SK-N-SH (cell line): ENCODE data around the gene PIF1. TPM values are rescaled to one million over a fixed set of nuclear protein-coding genes. Genes with fewer than 3 reads are reported as not detected.

ENCODE experiments used
- CTCF ChIA-PET: fragments of 300-600, 350-600 bp; formaldehyde crosslinking; extraction: SDS; loops from one replicate; lab custom pipeline; 2021; lab: Yijun Ruan, JAX
- POLR2A ChIA-PET: fragments of 350-600 bp; sonication (Branson Sonifier 250); formaldehyde crosslinking; extraction: SDS; loops from one replicate; lab custom pipeline; 2020; ENCODE audit warnings: antibody characterized with exemption, inconsistent platforms; lab: Yijun Ruan, JAX
- DNase-seq: peaks from one replicate; pipeline ENCODE4 v3.0.0; 2012
- H2AFZ ChIP-seq: fragments of 200-600 bp; sonication (generic); 2 replicates; pipeline ENCODE4 v1.8.1; 2016; ENCODE audit warnings: antibody characterized with exemption, mild to moderate bottlenecking, low read depth
- H3F3A ChIP-seq: fragments of 200-600 bp; sonication (generic); replicated peaks from 2 replicates; pipeline ENCODE3; 2016; ENCODE audit warnings: antibody characterized with exemption, mild to moderate bottlenecking; ENCODE audit not compliant: insufficient read depth
- H3K27ac ChIP-seq, 2 experiments: fragments of 200-500 bp in 1 of 2; fragments of 200-600 bp in 1 of 2; sonication (Bioruptor generic) in 1 of 2; sonication (generic), shearing (Covaris generic) in 1 of 2; 2 replicates each; pipeline versions ENCODE4 v1.5.1 to v1.6.1; 2014 to 2016; ENCODE audit warnings: low read depth in 2 of 2, inconsistent platforms in 1 of 2, low read length in 1 of 2, mild to moderate bottlenecking in 1 of 2, mixed read lengths in 1 of 2
- H3K27me3 ChIP-seq: fragments of 200-600 bp; sonication (generic), shearing (Covaris generic); 2 replicates; pipeline ENCODE4 v1.6.1; 2016; ENCODE audit warnings: mixed run types; ENCODE audit not compliant: insufficient read depth
- H3K36me3 ChIP-seq, 2 experiments: fragments of 200-500 bp in 1 of 2; fragments of 200-600 bp in 1 of 2; sonication (Bioruptor generic) in 1 of 2; sonication (generic) in 1 of 2; replicated peaks in 1 of 2; 2 replicates each; pipeline versions ENCODE3 to v1.5.1; 2014 to 2016; ENCODE audit warnings: low read length in 1 of 2, mild to moderate bottlenecking in 1 of 2; ENCODE audit not compliant: insufficient read depth in 2 of 2, control insufficient read depth in 1 of 2
- H3K4me1 ChIP-seq, 2 experiments: fragments of 200-500 bp in 1 of 2; fragments of 200-600 bp in 1 of 2; sonication (Bioruptor generic) in 1 of 2; sonication (generic), shearing (Covaris generic) in 1 of 2; 2 replicates each; pipeline versions ENCODE4 v1.5.1 to v1.6.1; 2014 to 2016; ENCODE audit warnings: low read depth in 1 of 2, low read length in 1 of 2, mixed run types in 1 of 2; ENCODE audit not compliant: insufficient read depth in 2 of 2, control insufficient read depth in 1 of 2
- H3K4me2 ChIP-seq: fragments of 200-600 bp; sonication (generic), shearing (Covaris generic); 2 replicates; pipeline ENCODE4 v1.6.1; 2017; ENCODE audit warnings: mixed run types
- H3K4me3 ChIP-seq, 2 experiments: fragments of 200-500 bp in 1 of 2; fragments of 200-600 bp in 1 of 2; sonication (Bioruptor generic) in 1 of 2; sonication (generic), shearing (Covaris generic) in 1 of 2; 2 replicates each; pipeline versions ENCODE4 v1.5.1 to v1.8.1; 2014 to 2016; ENCODE audit warnings: low read depth in 2 of 2, inconsistent platforms in 1 of 2, low read length in 1 of 2, mild to moderate bottlenecking in 1 of 2, mixed read lengths in 1 of 2, moderate library complexity in 1 of 2
- H3K79me2 ChIP-seq: fragments of 200-600 bp; sonication (generic); 2 replicates; pipeline ENCODE4 v1.8.1; 2017; ENCODE audit warnings: mild to moderate bottlenecking; ENCODE audit not compliant: insufficient read depth
- H3K9ac ChIP-seq: fragments of 200-600 bp; sonication (generic); 2 replicates; pipeline ENCODE4 v1.6.1; 2017; ENCODE audit warnings: mixed run types
- H3K9me2 ChIP-seq: fragments of 200-600 bp; sonication (generic); 2 replicates; pipeline ENCODE4 v1.6.1; 2017; ENCODE audit warnings: mixed run types
- H3K9me3 ChIP-seq: fragments of 200-600 bp; sonication (generic); 2 replicates; pipeline ENCODE4 v1.6.1; 2017; ENCODE audit warnings: mixed run types, mild to moderate bottlenecking, moderate library complexity
- H4K20me1 ChIP-seq: fragments of 200-600 bp; sonication (generic); 2 replicates; pipeline ENCODE4 v1.6.1; 2017; ENCODE audit warnings: mild to moderate bottlenecking, mixed run types; ENCODE audit not compliant: insufficient read depth
- CHD2 ChIP-seq: fragments of 150-350 bp; IDR thresholded peaks from 2 replicates; pipeline ENCODE4 v1.6.1; 2018; ENCODE audit warnings: low read length; ENCODE audit not compliant: partially characterized antibody
- ELF1 ChIP-seq: IDR thresholded peaks from 2 replicates; pipeline ENCODE4 v1.4.0; 2012
- EP300 ChIP-seq, 2 experiments: IDR thresholded peaks; 2 replicates each; pipeline versions ENCODE4 v1.4.0 to v1.6.1; 2012; ENCODE audit warnings: borderline replicate concordance in 1 of 2, low read depth in 1 of 2, low read length in 1 of 2
- FOXJ3 ChIP-seq: sonication (generic); formaldehyde crosslinking; IDR thresholded peaks from 2 replicates; pipeline ENCODE4 v1.5.1; 2020; ENCODE audit warnings: mild to moderate bottlenecking, missing genetic modification reagents
- FOXM1 ChIP-seq: IDR thresholded peaks from 2 replicates; pipeline ENCODE4 v1.4.0; 2012; ENCODE audit warnings: low read depth, mild to moderate bottlenecking
- GATA2 ChIP-seq: sonication (generic); formaldehyde crosslinking; IDR thresholded peaks from 2 replicates; pipeline ENCODE4 v1.5.0; 2020; ENCODE audit warnings: mild to moderate bottlenecking, missing genetic modification reagents
- MEF2A ChIP-seq: IDR thresholded peaks from 2 replicates; pipeline ENCODE4 v1.4.0; 2012; ENCODE audit warnings: low read depth, borderline replicate concordance
- MXI1 ChIP-seq: IDR thresholded peaks from 2 replicates; pipeline ENCODE4 v1.6.1; 2012; ENCODE audit warnings: mild to moderate bottlenecking, low read depth, low read length, improper control_type of control experiment
- NFIC ChIP-seq: IDR thresholded peaks from 2 replicates; pipeline ENCODE4 v1.4.0; 2012; ENCODE audit warnings: borderline replicate concordance
- NRF1 ChIP-seq: IDR thresholded peaks from 2 replicates; pipeline ENCODE4 v1.6.1; 2012; ENCODE audit warnings: low read depth, mild to moderate bottlenecking, low read length
- SIN3A ChIP-seq: IDR thresholded peaks from 2 replicates; pipeline ENCODE4 v1.6.1; 2012; ENCODE audit warnings: low read depth, mild to moderate bottlenecking, low read length, moderate library complexity, borderline replicate concordance
- TAF1 ChIP-seq: IDR thresholded peaks from 2 replicates; pipeline ENCODE4 v1.6.1; 2012; ENCODE audit warnings: low read depth, mild to moderate bottlenecking, low read length, moderate library complexity, borderline replicate concordance
- WGBS: methylation state at CpG from one replicate; pipeline ENCODE4 v1.1.6; 2017; ENCODE audit warnings: low lambda C conversion rate; 5-methylcytosine and 5-hydroxymethylcytosine counted together
- polyA plus RNA-seq, 3 experiments: library from polyadenylated mRNA; depleted of rRNA; stranded (reverse); fragments of >200 nt; gene quantifications; 2 replicates each; pipeline ENCODE4 v1.2.3, GENCODE V29; 2012
- TF ChIP-seq, protein P1 (sequence below): IDR thresholded peaks from 2 replicates; pipeline ENCODE4 v1.6.1; 2012; ENCODE audit warnings: mild to moderate bottlenecking, low read depth, low read length, moderate library complexity
- TF ChIP-seq, protein P2 (sequence below): IDR thresholded peaks from 2 replicates; pipeline ENCODE4 v1.4.0; 2012; ENCODE audit warnings: low read depth, borderline replicate concordance
- TF ChIP-seq, protein P3 (sequence below): fragments of 150-350 bp; IDR thresholded peaks from 2 replicates; pipeline ENCODE4 v1.6.1; 2016; ENCODE audit warnings: mild to moderate bottlenecking, low read depth, low read length
- TF ChIP-seq, protein P4 (sequence below): IDR thresholded peaks from 2 replicates; pipeline ENCODE4; 2012

PIF1 gene
- polyA plus RNA-seq, 1 of the 3 experiments (the other 2 are of a cell fraction) = 12.4 TPM

DNA sequence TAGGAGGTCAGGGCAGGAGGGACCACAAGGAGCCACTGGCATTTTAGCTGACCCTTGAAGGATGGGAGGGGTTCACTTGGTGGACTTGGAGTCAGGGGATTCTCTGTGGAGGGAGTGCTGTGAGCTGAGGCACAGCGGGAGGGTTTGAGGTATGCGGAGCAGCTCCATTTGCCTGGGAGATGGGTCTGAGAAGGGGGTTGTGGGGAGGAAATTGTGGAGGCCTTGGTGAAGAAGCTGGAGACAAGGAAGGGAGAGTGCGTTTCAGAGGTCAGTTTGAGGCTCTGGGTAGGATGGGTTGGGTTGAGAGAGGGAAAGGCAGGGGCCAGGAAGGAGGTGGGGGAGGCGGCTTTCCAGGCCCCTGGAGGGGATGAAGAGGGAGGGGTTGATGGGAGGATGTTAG is 36.5 kb upstream of the PIF1 start:
- Histone ChIP-seq H3K4me1 (peaks cover 18 to 25% of the 10 kb centered on the region in 2 experiments; a peak in 3 of 4 replicates), H3K36me3 (peaks cover 0 to 19% of the 10 kb centered on the region in 2 experiments), H3K27ac (no peak overlapping the region), H3K4me3 (no peak overlapping the region), H2AFZ (no peak overlapping the region), H3K9ac (no peak overlapping the region), H3K4me2 (no peak overlapping the region), H3F3A (no peaks in the 10 kb centered on the region), H3K9me2 (no peaks in the 10 kb centered on the region), H4K20me1 (no peaks in the 10 kb centered on the region), H3K27me3 (no peaks in the 10 kb centered on the region), H3K9me3 (no peaks in the 10 kb centered on the region), H3K79me2 (peaks cover 11% of the 10 kb centered on the region; the same call in 1 of the 2 replicates)
- TF ChIP-seq CHD2 = no peak
- no peak for TF ChIP-seq SIN3A
- no peak for TF ChIP-seq NFIC
- no peak for TF ChIP-seq GATA2
- no peak for TF ChIP-seq EP300 (IDR thresholded peaks at IDR 0.05; ENCODE audit: borderline replicate concordance in 1 of 2, low read depth in 1 of 2, low read length in 1 of 2)
- TF ChIP-seq, protein P1, sequence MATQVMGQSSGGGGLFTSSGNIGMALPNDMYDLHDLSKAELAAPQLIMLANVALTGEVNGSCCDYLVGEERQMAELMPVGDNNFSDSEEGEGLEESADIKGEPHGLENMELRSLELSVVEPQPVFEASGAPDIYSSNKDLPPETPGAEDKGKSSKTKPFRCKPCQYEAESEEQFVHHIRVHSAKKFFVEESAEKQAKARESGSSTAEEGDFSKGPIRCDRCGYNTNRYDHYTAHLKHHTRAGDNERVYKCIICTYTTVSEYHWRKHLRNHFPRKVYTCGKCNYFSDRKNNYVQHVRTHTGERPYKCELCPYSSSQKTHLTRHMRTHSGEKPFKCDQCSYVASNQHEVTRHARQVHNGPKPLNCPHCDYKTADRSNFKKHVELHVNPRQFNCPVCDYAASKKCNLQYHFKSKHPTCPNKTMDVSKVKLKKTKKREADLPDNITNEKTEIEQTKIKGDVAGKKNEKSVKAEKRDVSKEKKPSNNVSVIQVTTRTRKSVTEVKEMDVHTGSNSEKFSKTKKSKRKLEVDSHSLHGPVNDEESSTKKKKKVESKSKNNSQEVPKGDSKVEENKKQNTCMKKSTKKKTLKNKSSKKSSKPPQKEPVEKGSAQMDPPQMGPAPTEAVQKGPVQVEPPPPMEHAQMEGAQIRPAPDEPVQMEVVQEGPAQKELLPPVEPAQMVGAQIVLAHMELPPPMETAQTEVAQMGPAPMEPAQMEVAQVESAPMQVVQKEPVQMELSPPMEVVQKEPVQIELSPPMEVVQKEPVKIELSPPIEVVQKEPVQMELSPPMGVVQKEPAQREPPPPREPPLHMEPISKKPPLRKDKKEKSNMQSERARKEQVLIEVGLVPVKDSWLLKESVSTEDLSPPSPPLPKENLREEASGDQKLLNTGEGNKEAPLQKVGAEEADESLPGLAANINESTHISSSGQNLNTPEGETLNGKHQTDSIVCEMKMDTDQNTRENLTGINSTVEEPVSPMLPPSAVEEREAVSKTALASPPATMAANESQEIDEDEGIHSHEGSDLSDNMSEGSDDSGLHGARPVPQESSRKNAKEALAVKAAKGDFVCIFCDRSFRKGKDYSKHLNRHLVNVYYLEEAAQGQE = no peak
- no peak for TF ChIP-seq MXI1
- TF ChIP-seq, protein P2, sequence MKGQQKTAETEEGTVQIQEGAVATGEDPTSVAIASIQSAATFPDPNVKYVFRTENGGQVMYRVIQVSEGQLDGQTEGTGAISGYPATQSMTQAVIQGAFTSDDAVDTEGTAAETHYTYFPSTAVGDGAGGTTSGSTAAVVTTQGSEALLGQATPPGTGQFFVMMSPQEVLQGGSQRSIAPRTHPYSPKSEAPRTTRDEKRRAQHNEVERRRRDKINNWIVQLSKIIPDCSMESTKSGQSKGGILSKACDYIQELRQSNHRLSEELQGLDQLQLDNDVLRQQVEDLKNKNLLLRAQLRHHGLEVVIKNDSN = no peak
- TF ChIP-seq MEF2A = no peak
- TF ChIP-seq NRF1 = no peak
- TF ChIP-seq, protein P3, sequence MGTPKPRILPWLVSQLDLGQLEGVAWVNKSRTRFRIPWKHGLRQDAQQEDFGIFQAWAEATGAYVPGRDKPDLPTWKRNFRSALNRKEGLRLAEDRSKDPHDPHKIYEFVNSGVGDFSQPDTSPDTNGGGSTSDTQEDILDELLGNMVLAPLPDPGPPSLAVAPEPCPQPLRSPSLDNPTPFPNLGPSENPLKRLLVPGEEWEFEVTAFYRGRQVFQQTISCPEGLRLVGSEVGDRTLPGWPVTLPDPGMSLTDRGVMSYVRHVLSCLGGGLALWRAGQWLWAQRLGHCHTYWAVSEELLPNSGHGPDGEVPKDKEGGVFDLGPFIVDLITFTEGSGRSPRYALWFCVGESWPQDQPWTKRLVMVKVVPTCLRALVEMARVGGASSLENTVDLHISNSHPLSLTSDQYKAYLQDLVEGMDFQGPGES = no peak
- TF ChIP-seq FOXM1 = no peak
- no peak for TF ChIP-seq TAF1
- TF ChIP-seq, protein P4, sequence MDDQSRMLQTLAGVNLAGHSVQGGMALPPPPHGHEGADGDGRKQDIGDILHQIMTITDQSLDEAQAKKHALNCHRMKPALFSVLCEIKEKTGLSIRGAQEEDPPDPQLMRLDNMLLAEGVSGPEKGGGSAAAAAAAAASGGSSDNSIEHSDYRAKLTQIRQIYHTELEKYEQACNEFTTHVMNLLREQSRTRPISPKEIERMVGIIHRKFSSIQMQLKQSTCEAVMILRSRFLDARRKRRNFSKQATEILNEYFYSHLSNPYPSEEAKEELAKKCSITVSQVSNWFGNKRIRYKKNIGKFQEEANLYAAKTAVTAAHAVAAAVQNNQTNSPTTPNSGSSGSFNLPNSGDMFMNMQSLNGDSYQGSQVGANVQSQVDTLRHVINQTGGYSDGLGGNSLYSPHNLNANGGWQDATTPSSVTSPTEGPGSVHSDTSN = no peak
- TF ChIP-seq ELF1 = no peak
- no peak for TF ChIP-seq FOXJ3 (CRISPR knock-in tag)
- ChIA-PET POLR2A (no interaction called here), CTCF (no interaction called here)
- whole genome bisulfite sequencing = 99% methylated on average over 4 of the region's 4 CpGs
- no peak for DNase-seq
